DOHH2 (cell line): ENCODE data around the gene XPC.

ENCODE experiments used
- EZH2phosphoT487 ChIP-seq: fragments of 200-600 bp; sonication (generic); IDR thresholded peaks from 2 replicates; pipeline ENCODE4 v1.6.1; 2017; ENCODE audit warnings: borderline replicate concordance, mild to moderate bottlenecking, antibody characterized with exemption, low read length, moderate library complexity, mixed read lengths
- TF ChIP-seq, protein P1 (sequence below): fragments of 200-600 bp; sonication (generic); IDR thresholded peaks from one replicate; pipeline ENCODE4 v1.5.1; 2014; ENCODE audit warnings: antibody characterized with exemption, mild to moderate bottlenecking, low read depth, low read length; ENCODE audit not compliant: poor library complexity, severe bottlenecking

DNA sequence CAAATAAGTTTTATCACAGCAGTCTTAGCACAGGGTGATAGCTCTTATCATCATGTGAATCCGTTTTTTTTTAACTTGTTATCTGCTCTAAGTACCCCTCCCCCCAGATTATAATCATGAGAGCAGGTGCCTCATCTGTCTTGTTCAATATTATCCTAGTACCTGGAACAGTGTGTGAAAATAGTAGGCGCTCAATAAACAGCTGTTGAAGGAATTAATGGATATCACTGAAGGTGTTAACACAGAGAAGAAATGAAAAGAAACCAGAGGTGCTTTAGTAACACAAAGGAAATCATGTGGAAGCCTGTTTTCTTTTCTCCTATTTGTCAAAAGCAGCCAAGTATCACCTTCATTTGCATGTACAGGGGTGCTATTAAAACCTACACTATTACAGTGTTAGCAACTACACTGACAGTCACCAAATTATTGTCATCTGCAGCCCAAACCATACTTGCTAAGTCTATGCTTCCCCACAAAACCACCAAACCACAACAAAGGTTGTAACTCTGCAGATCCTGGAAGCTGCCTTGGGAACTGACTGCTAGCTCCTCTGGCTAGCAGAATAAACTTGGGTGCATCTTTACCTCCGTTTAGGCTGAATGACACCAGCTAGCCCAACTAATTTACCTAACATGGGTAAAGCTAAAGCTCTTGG lies 2.9 kb downstream of the XPC start:
- TF ChIP-seq, protein P1, sequence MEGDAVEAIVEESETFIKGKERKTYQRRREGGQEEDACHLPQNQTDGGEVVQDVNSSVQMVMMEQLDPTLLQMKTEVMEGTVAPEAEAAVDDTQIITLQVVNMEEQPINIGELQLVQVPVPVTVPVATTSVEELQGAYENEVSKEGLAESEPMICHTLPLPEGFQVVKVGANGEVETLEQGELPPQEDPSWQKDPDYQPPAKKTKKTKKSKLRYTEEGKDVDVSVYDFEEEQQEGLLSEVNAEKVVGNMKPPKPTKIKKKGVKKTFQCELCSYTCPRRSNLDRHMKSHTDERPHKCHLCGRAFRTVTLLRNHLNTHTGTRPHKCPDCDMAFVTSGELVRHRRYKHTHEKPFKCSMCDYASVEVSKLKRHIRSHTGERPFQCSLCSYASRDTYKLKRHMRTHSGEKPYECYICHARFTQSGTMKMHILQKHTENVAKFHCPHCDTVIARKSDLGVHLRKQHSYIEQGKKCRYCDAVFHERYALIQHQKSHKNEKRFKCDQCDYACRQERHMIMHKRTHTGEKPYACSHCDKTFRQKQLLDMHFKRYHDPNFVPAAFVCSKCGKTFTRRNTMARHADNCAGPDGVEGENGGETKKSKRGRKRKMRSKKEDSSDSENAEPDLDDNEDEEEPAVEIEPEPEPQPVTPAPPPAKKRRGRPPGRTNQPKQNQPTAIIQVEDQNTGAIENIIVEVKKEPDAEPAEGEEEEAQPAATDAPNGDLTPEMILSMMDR = no peak
- no peak for TF ChIP-seq EZH2phosphoT487
